H1 (cell line): ENCODE data around the gene CS.

Experiments used
- EGR1 ChIP-seq: IDR thresholded peaks from 2 replicates; pipeline ENCODE4 v1.6.1; 2011; ENCODE audit warnings: low read depth, low read length, borderline replicate concordance
- EZH2 ChIP-seq: fragments of 200-600 bp; sonication (generic); IDR thresholded peaks from 2 replicates; pipeline ENCODE4 v1.7.1; 2012; ENCODE audit warnings: low read depth, mild to moderate bottlenecking, moderate library complexity, low read length, inconsistent platforms; ENCODE audit not compliant: severe bottlenecking
- HDAC6 ChIP-seq: IDR thresholded peaks from one replicate; pipeline ENCODE4 v1.7.1; 2012; ENCODE audit warnings: low read depth, mild to moderate bottlenecking, inconsistent platforms, low read length, moderate library complexity
- KDM5A ChIP-seq: fragments of 200-600 bp; IDR thresholded peaks from 2 replicates; pipeline ENCODE4 v1.7.1; 2012; ENCODE audit warnings: mild to moderate bottlenecking, low read length, inconsistent platforms, mixed read lengths
- POLR2A ChIP-seq, 2 experiments: IDR thresholded peaks; 1 replicate in 1 of 2; 2 replicates in 1 of 2; pipeline ENCODE4 v1.6.1; 2011; ENCODE audit warnings: low read depth in 2 of 2, low read length in 2 of 2, mild to moderate bottlenecking in 2 of 2; ENCODE audit errors: control extremely low read depth in 1 of 2
- POLR2AphosphoS5 ChIP-seq: IDR thresholded peaks from 2 replicates; pipeline ENCODE4 v1.6.1; 2011; ENCODE audit warnings: low read depth, low read length
- RAD21 ChIP-seq, 2 experiments: IDR thresholded peaks in 1 of 2; conservative IDR thresholded peaks in 1 of 2; 2 replicates each; pipeline ENCODE4 v1.6.1; 2011; ENCODE audit warnings: low read depth in 2 of 2, low read length in 2 of 2, improper control_type of control experiment in 1 of 2, inconsistent platforms in 1 of 2, mild to moderate bottlenecking in 1 of 2, moderate library complexity in 1 of 2
- RFX5 ChIP-seq: IDR thresholded peaks from 2 replicates; pipeline ENCODE4 v1.6.1; 2011; ENCODE audit warnings: low read depth, low read length, improper control_type of control experiment, borderline replicate concordance
- SP1 ChIP-seq: IDR thresholded peaks from 2 replicates; pipeline ENCODE4 v1.6.1; 2011; ENCODE audit warnings: low read depth, low read length
- TAF1 ChIP-seq: IDR thresholded peaks from 2 replicates; pipeline ENCODE4 v1.6.1; 2011; ENCODE audit warnings: mild to moderate bottlenecking, low read depth, low read length
- TBP ChIP-seq: IDR thresholded peaks from 2 replicates; pipeline ENCODE4 v1.6.1; 2011; ENCODE audit warnings: low read depth, low read length, improper control_type of control experiment
- TF ChIP-seq, protein P1 (sequence below), 3 experiments: IDR thresholded peaks; 1 replicate in 2 of 3; 2 replicates in 1 of 3; pipeline versions ENCODE4 v1.5.1 to v1.6.1; 2011; ENCODE audit warnings: low read length in 3 of 3, mild to moderate bottlenecking in 3 of 3, inconsistent platforms in 2 of 3, low read depth in 1 of 3, moderate library complexity in 1 of 3; ENCODE audit not compliant: insufficient read depth in 1 of 3; ENCODE audit errors: control extremely low read depth in 1 of 3

DNA sequence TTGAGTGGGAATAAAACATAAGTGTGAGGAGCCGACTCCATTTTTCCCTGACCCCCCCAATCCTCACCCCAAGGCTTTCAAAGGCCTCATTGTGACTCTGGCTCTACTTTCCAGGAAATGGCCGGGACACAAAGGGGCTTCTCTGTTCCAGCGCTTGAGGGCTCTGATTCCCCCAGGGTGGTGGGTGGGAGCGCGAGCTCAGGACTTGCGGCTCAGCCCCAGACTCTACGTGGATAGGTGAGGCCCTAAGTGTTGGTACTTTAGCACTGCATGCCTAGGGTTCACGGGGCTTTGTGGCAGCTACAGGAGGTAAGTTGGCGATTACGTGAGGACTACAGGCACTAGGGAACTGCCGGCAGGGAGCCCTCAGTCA is 15.1 kb upstream of the CS start:
- TF ChIP-seq, protein P1, sequence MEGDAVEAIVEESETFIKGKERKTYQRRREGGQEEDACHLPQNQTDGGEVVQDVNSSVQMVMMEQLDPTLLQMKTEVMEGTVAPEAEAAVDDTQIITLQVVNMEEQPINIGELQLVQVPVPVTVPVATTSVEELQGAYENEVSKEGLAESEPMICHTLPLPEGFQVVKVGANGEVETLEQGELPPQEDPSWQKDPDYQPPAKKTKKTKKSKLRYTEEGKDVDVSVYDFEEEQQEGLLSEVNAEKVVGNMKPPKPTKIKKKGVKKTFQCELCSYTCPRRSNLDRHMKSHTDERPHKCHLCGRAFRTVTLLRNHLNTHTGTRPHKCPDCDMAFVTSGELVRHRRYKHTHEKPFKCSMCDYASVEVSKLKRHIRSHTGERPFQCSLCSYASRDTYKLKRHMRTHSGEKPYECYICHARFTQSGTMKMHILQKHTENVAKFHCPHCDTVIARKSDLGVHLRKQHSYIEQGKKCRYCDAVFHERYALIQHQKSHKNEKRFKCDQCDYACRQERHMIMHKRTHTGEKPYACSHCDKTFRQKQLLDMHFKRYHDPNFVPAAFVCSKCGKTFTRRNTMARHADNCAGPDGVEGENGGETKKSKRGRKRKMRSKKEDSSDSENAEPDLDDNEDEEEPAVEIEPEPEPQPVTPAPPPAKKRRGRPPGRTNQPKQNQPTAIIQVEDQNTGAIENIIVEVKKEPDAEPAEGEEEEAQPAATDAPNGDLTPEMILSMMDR (IDR thresholded peaks at IDR 0.05; ENCODE audit: control extremely low read depth in 1 of 3, insufficient read depth in 1 of 3, low read depth in 1 of 3, low read length in 3 of 3): no peak
- no peak for TF ChIP-seq RAD21 (IDR thresholded peaks at IDR 0.05 in 1 of 2, conservative IDR thresholded peaks at IDR 0.05 in 1 of 2; ENCODE audit: low read depth in 2 of 2, low read length in 2 of 2)
- TF ChIP-seq TAF1: no peak
- no peak for TF ChIP-seq TBP
- no peak for TF ChIP-seq EGR1
- TF ChIP-seq KDM5A: no peak
- TF ChIP-seq POLR2A (IDR thresholded peaks at IDR 0.05; ENCODE audit: control extremely low read depth in 1 of 2, low read depth in 2 of 2, low read length in 2 of 2): no peak
- no peak for TF ChIP-seq HDAC6
- no peak for TF ChIP-seq RFX5
- TF ChIP-seq SP1: no peak
- no peak for TF ChIP-seq EZH2
- no peak for TF ChIP-seq POLR2AphosphoS5
